ENCODE results near the gene LIG3.

GRCh38 chr17:34979153-34979552 lies 1.2 kb upstream of the LIG3 start:
- TF ChIP-seq CTCF (IDR thresholded peaks at IDR 0.05; ENCODE audit: insufficient read depth, low read depth, low read length) (no peak), EZH2 (IDR thresholded peaks at IDR 0.05; ENCODE audit: insufficient read depth, low read length) (no peak)
